Inferior parietal cortex (tissue), 1 donor: ENCODE data around the gene TPP2.

Source experiments
- DNase-seq: peaks from one replicate; pipeline ENCODE4 v3.0.0-alpha.2; 2016; ENCODE audit errors: extremely low spot score

The TPP2 gene

GRCh38 chr13:102724923-102725322 is 128.1 kb downstream of the TPP2 start:
- DNase-seq: peak; percentile 51

DNA sequence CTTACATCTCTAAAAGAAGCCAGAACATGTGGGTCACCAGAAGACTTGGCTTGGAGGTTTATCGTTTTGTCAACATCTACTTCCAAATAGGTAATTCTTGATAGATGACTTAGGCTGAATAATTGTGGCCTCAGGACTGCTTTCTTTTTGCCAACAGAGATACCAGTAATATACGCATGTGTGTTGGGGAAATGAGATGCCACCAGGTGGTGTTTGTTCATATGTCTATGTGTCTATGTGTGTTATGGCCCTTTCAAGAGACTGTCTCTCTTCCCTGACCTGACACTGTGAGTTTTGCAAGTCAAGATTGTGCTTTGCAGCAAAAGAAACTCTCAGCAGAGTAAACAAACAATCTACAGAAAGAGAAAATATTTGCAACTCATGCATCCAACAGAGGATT is 129.6 kb downstream of the TPP2 start:
- no peak for DNase-seq
